ENCODE data around the gene ARL4D.
A peak's percentile ranks its signal among the peaks of the same experiment; 100 is the strongest.
"Not testable (repeated sequence)": the region's sequence is repeated elsewhere in the genome, so short reads cannot be mapped to it uniquely, and the experiment has no call there.

ARL4D gene

GRCh38 chr17:43396491-43397060, 2.2 kb upstream of the ARL4D start:
- DNase-seq = no peak

- DNase-seq = no peak
Observed at GRCh38 chr17:43399839-43400328, 1.1 kb downstream of the ARL4D start.

- DNase-seq = peak; percentile 56
Observed at GRCh38 chr17:43400943-43401717, 2.3 kb downstream of the ARL4D start.

GRCh38 chr17:43402078-43402477, 3.3 kb downstream of the ARL4D start:
- no peak for DNase-seq

- no peak for DNase-seq
Observed at GRCh38 chr17:43402567-43402966, 3.8 kb downstream of the ARL4D start.

- no peak for DNase-seq
Observed at GRCh38 chr17:43403846-43404245, 5.1 kb downstream of the ARL4D start.

- DNase-seq = peak; percentile 71
Observed at GRCh38 chr17:43405861-43406260, 7.1 kb downstream of the ARL4D start.

- peak; percentile 74 for DNase-seq
Observed at GRCh38 chr17:43406676-43407645, 8.2 kb downstream of the ARL4D start.

GRCh38 chr17:43409131-43409530, 10.3 kb downstream of the ARL4D start:
- DNase-seq = no peak

- DNase-seq = no peak
Observed at GRCh38 chr17:43410557-43411368, 12.0 kb downstream of the ARL4D start.

- DNase-seq = no peak
Observed at GRCh38 chr17:43411369-43411677, 12.5 kb downstream of the ARL4D start.

- DNase-seq = no peak
Observed at GRCh38 chr17:43411749-43412148, 13.0 kb downstream of the ARL4D start.

GRCh38 chr17:43412166-43412565, 13.4 kb downstream of the ARL4D start:
- no peak for DNase-seq

GRCh38 chr17:43416998-43417890, 18.5 kb downstream of the ARL4D start:
- DNase-seq = peak; percentile 56

GRCh38 chr17:43418441-43419374, 19.9 kb downstream of the ARL4D start:
- DNase-seq = peak; percentile 91

GRCh38 chr17:43419375-43419882, 20.6 kb downstream of the ARL4D start:
- not testable (repeated sequence) for DNase-seq

GRCh38 chr17:43423777-43424455, 25.1 kb downstream of the ARL4D start:
- no peak for DNase-seq

- no peak for DNase-seq
Observed at GRCh38 chr17:43427362-43428043, 28.7 kb downstream of the ARL4D start.

GRCh38 chr17:43428524-43428923, 29.7 kb downstream of the ARL4D start:
- DNase-seq = no peak
